ENCODE data around the gene OSBP2. TPM values are rescaled to one million over a fixed set of nuclear protein-coding genes. Genes with fewer than 3 reads are reported as not detected.
A peak's percentile ranks its signal among the peaks of the same experiment; 100 is the strongest.

OSBP2 gene
- total RNA-seq, 1 donor from 2014 or later = 2.4 TPM

- Mint-ChIP-seq H3K9me3 (ENCODE audit: low read depth) (no peaks in the 10 kb centered on the region), H3K4me3 (ENCODE audit: unreplicated experiment) (peak overlapping the region; percentile 58), H3K27me3 (ENCODE audit: low read depth) (peaks cover 40% of the 10 kb centered on the region), H3K27ac (ENCODE audit: unreplicated experiment) (no peak overlapping the region), H3K4me1 (ENCODE audit: low read depth) (peaks cover 9% of the 10 kb centered on the region), H3K36me3 (ENCODE audit: low read depth) (no peaks in the 10 kb centered on the region)
- DNase-seq (ENCODE audit: low spot score) = peak; percentile 96
- TF ChIP-seq, protein P1, sequence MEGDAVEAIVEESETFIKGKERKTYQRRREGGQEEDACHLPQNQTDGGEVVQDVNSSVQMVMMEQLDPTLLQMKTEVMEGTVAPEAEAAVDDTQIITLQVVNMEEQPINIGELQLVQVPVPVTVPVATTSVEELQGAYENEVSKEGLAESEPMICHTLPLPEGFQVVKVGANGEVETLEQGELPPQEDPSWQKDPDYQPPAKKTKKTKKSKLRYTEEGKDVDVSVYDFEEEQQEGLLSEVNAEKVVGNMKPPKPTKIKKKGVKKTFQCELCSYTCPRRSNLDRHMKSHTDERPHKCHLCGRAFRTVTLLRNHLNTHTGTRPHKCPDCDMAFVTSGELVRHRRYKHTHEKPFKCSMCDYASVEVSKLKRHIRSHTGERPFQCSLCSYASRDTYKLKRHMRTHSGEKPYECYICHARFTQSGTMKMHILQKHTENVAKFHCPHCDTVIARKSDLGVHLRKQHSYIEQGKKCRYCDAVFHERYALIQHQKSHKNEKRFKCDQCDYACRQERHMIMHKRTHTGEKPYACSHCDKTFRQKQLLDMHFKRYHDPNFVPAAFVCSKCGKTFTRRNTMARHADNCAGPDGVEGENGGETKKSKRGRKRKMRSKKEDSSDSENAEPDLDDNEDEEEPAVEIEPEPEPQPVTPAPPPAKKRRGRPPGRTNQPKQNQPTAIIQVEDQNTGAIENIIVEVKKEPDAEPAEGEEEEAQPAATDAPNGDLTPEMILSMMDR (IDR thresholded peaks at IDR 0.05) = peak; percentile 55
Measured at GRCh38 chr22:30802202-30803166, 107.8 kb downstream of the OSBP2 start.

GRCh38 chr22:30803679-30804078 lies 109.0 kb downstream of the OSBP2 start:
- TF ChIP-seq, protein P1 (IDR thresholded peaks at IDR 0.05) = no peak
- no peak for DNase-seq (ENCODE audit: low spot score)
- Mint-ChIP-seq H3K4me3 (ENCODE audit: unreplicated experiment) (no peak overlapping the region), H3K9me3 (ENCODE audit: low read depth) (no peaks in the 10 kb centered on the region), H3K27me3 (ENCODE audit: low read depth) (peaks cover 34% of the 10 kb centered on the region), H3K27ac (ENCODE audit: unreplicated experiment) (no peak overlapping the region), H3K36me3 (ENCODE audit: low read depth) (no peaks in the 10 kb centered on the region), H3K4me1 (ENCODE audit: low read depth) (peaks cover 9% of the 10 kb centered on the region)

- Mint-ChIP-seq H3K27me3 (ENCODE audit: low read depth) (peaks cover 32% of the 10 kb centered on the region), H3K27ac (ENCODE audit: unreplicated experiment) (no peak overlapping the region)
- TF ChIP-seq, protein P1 (IDR thresholded peaks at IDR 0.05) = no peak
Measured at GRCh38 chr22:30804626-30805025, 110.0 kb downstream of the OSBP2 start.

GRCh38 chr22:30806391-30806861 lies 111.8 kb downstream of the OSBP2 start:
- Mint-ChIP-seq H3K4me1 (ENCODE audit: low read depth) (peaks cover 9% of the 10 kb centered on the region), H3K27me3 (ENCODE audit: low read depth) (peaks cover 16% of the 10 kb centered on the region), H3K27ac (ENCODE audit: unreplicated experiment) (no peak overlapping the region), H3K36me3 (ENCODE audit: low read depth) (no peaks in the 10 kb centered on the region), H3K9me3 (ENCODE audit: low read depth) (no peaks in the 10 kb centered on the region), H3K4me3 (ENCODE audit: unreplicated experiment) (no peak overlapping the region)
- DNase-seq (ENCODE audit: low spot score) = no peak
- TF ChIP-seq, protein P1 (IDR thresholded peaks at IDR 0.05) = no peak

More at GRCh38 chr22:30804626-30805025, 110.0 kb downstream of the OSBP2 start:
- DNase-seq (ENCODE audit: low spot score) = no peak
- Mint-ChIP-seq H3K9me3 (ENCODE audit: low read depth) (no peaks in the 10 kb centered on the region), H3K4me3 (ENCODE audit: unreplicated experiment) (no peak overlapping the region), H3K36me3 (ENCODE audit: low read depth) (no peaks in the 10 kb centered on the region), H3K4me1 (ENCODE audit: low read depth) (peaks cover 9% of the 10 kb centered on the region)

DNA sequence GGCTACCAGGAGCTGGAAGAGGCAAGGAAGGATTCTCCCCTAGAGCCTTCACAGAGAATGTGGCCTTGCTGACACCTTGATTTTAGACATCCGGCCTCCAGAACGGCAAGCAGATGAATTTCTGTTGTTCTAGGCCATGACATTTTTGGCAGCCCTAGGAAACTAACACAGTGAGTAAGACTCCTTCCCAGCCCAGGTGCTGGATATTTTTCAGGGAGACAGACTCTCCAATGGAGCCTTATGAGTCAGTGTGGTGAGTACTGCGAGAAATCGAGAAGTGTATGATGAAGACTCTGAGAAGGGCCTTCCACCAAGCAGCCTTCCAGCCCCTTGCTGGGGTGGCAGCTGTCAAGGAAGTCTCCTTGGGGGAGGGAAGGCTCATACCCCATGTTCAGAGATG lies 114.4 kb downstream of the OSBP2 start:
- peaks cover 7% of the 10 kb centered on the region for H3K4me1 Mint-ChIP-seq (ENCODE audit: low read depth)
- H3K4me3 Mint-ChIP-seq (ENCODE audit: unreplicated experiment) = no peak overlapping the region
- H3K36me3 Mint-ChIP-seq (ENCODE audit: low read depth) = no peaks in the 10 kb centered on the region
- DNase-seq (ENCODE audit: low spot score) = no peak
- peaks cover 9% of the 10 kb centered on the region for H3K27me3 Mint-ChIP-seq (ENCODE audit: low read depth)
- no peaks in the 10 kb centered on the region for H3K9me3 Mint-ChIP-seq (ENCODE audit: low read depth)
- TF ChIP-seq, protein P1 (IDR thresholded peaks at IDR 0.05) = no peak
- no peak overlapping the region for H3K27ac Mint-ChIP-seq (ENCODE audit: unreplicated experiment)
